Spleen (tissue), 11 donors: Measurements from ENCODE around the gene APOBR. TPM values are rescaled to one million over a fixed set of nuclear protein-coding genes. Genes with fewer than 3 reads are reported as not detected.

Experiments
- DNase-seq: peaks from one replicate; pipeline ENCODE4 v3.0.0-alpha.2; 2020
- H3K27ac ChIP-seq, 8 donors: fragments of 200-600 bp; sonication (generic) in 7 of 8; 1 replicate in 4 of 8; 2 replicates in 4 of 8; pipeline versions ENCODE4 v1.5.0 to v1.8.0; 2016 to 2021; ENCODE audit warnings: inconsistent platforms in 4 of 8, mild to moderate bottlenecking in 4 of 8, moderate library complexity in 1 of 8
- H3K27me3 ChIP-seq, 7 donors: fragments of 200-600 bp; sonication (generic) in 6 of 7; replicated peaks in 1 of 7; 1 replicate in 4 of 7; 2 replicates in 3 of 7; pipeline versions ENCODE4 v1.5.0 to v1.8.0; 2016 to 2021; ENCODE audit warnings: inconsistent platforms in 3 of 7, mild to moderate bottlenecking in 1 of 7
- H3K36me3 ChIP-seq, 6 donors: fragments of 200-600 bp; sonication (generic) in 5 of 6; 1 replicate in 4 of 6; 2 replicates in 2 of 6; pipeline versions ENCODE4 v1.5.0 to v1.8.0; 2016 to 2021; ENCODE audit warnings: inconsistent platforms in 2 of 6
- H3K4me1 ChIP-seq, 6 donors: fragments of 200-600 bp; sonication (generic) in 5 of 6; 1 replicate in 3 of 6; 2 replicates in 3 of 6; pipeline versions ENCODE4 v1.5.0 to v1.8.0; 2016 to 2021; ENCODE audit warnings: inconsistent platforms in 3 of 6
- H3K4me3 ChIP-seq, 8 donors: fragments of 200-600 bp; sonication (generic) in 7 of 8; 1 replicate in 4 of 8; 2 replicates in 4 of 8; pipeline versions ENCODE4 v1.5.0 to v1.8.0; 2016 to 2021; ENCODE audit warnings: inconsistent platforms in 4 of 8, mild to moderate bottlenecking in 4 of 8, moderate library complexity in 2 of 8
- H3K9me3 ChIP-seq, 8 donors: fragments of 200-600 bp; sonication (generic) in 7 of 8; 1 replicate in 4 of 8; 2 replicates in 4 of 8; pipeline versions ENCODE4 v1.5.0 to v1.8.0; 2016 to 2021; ENCODE audit warnings: inconsistent platforms in 4 of 8
- POLR2A ChIP-seq, 3 donors: fragments of 450-650 bp; IDR thresholded peaks; one replicate each; pipeline ENCODE4 v1.5.1; 2017; ENCODE audit warnings: antibody characterized with exemption in 3 of 3, mild to moderate bottlenecking in 1 of 3
- POLR2AphosphoS5 ChIP-seq, 3 donors: sonication (generic); formaldehyde crosslinking; IDR thresholded peaks; one replicate each; pipeline ENCODE4 v1.5.1; 2017; ENCODE audit warnings: antibody characterized with exemption in 3 of 3
- WGBS, 5 donors: extraction: QIAGEN DNeasy Blood & Tissue Kit in 3 of 5; methylation state at CpG; one replicate each; pipeline versions ENCODE4 v1.1.5 to v1.1.7; 2013 to 2018; 5-methylcytosine and 5-hydroxymethylcytosine counted together
- intact Hi-C: fragments of 100-400 bp; cut with DNase I; formaldehyde crosslinking; loops from one replicate; pipeline ENCODE4 v1.15.0; 2023; ENCODE audit warnings: low total_unique reads
- polyA plus RNA-seq, 3 donors: library from polyadenylated mRNA; stranded (reverse); fragments of 200-250 nt; gene quantifications; one replicate each; pipeline ENCODE4 v1.2.1, GENCODE V29; 2013
- total RNA-seq, 7 donors: library from RNA; depleted of rRNA in 3 of 7; stranded (reverse); fragments of >200 nt in 3 of 7; fragmentation: NEBNext Ultra II Directional in 4 of 7; extraction: Animal tissue kit (Norgen Biotek cat#: 25700) in 4 of 7; gene quantifications; one replicate each; pipeline versions ENCODE4 v1.1.0 to v1.2.1, GENCODE V29; 2016 to 2021
- TF ChIP-seq, protein P1 (sequence below), 11 experiments: fragments of 200-600 bp in 7 of 11; fragments of 450-650 bp in 4 of 11; sonication (generic) in 4 of 11; IDR thresholded peaks in 8 of 11; conservative IDR thresholded peaks in 3 of 11; 1 replicate in 7 of 11; 2 replicates in 4 of 11; pipeline versions ENCODE4 v1.4.0 to v1.8.0; 2016 to 2021; ENCODE audit warnings: antibody characterized with exemption in 11 of 11, inconsistent platforms in 4 of 11, mild to moderate bottlenecking in 1 of 11
- donor health status: healthy with polysubstance abuse.
- donor health status: DM: no; HTN: no; CAD: no; lungs with moderate emphysema.
- donor health status: DM: no; HTN: no; CAD: no.
- donor health status: Bipolar disorder and iron deficiency.
- donor health status: healthy.
- donor health status: DM: no; HTN: no; CAD: no.
- donor health status: DM: yes; HTN: yes; CAD: no.

The APOBR gene
- total and polyA plus RNA-seq, 10 donors: 3.3 to 58.4 (median 23.4) TPM

DNA sequence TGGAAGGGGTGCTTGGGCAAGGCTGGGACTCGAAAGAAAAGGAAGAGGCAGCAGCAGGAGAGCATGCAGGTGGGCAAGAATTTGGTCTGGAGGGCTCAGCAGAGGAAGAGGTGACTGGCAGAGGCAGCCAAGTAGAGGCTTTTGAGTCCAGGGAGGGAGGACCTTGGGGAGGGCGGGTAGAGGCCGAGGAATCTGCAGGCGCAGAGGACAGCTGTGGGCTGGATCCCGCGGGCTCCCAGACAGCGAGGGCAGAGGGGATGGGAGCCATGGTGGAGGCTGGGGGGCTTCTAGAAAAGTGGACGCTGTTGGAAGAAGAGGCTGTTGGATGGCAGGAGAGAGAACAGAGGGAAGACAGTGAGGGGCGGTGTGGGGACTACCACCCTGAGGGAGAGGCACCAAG is 2.9 kb downstream of the APOBR start:
- peak overlapping the region in 1 of 8 donors; percentile 93 for H3K27ac ChIP-seq
- intact Hi-C loops: loop anchor here (10.0 kb wide), 1 partner anchor 57 kb away; the partner anchor contains the start of gene SGF29
- no peak for DNase-seq
- 86 to 94% (median 91%) methylated on average over 9 of the region's 9 CpGs for WGBS, 5 donors
- TF ChIP-seq, protein P1, sequence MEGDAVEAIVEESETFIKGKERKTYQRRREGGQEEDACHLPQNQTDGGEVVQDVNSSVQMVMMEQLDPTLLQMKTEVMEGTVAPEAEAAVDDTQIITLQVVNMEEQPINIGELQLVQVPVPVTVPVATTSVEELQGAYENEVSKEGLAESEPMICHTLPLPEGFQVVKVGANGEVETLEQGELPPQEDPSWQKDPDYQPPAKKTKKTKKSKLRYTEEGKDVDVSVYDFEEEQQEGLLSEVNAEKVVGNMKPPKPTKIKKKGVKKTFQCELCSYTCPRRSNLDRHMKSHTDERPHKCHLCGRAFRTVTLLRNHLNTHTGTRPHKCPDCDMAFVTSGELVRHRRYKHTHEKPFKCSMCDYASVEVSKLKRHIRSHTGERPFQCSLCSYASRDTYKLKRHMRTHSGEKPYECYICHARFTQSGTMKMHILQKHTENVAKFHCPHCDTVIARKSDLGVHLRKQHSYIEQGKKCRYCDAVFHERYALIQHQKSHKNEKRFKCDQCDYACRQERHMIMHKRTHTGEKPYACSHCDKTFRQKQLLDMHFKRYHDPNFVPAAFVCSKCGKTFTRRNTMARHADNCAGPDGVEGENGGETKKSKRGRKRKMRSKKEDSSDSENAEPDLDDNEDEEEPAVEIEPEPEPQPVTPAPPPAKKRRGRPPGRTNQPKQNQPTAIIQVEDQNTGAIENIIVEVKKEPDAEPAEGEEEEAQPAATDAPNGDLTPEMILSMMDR (IDR thresholded peaks at IDR 0.05 in 8 of 11, conservative IDR thresholded peaks at IDR 0.05 in 3 of 11): no peak
- TF ChIP-seq POLR2AphosphoS5 (IDR thresholded peaks at IDR 0.05) (no peak), POLR2A (IDR thresholded peaks at IDR 0.05) (no peak)
- H3K9me3 ChIP-seq: no peaks in the 10 kb centered on the region
- peaks cover 12 to 81% (median 42%) of the 10 kb centered on the region in 6 donors for H3K4me1 ChIP-seq
- no peaks in the 10 kb centered on the region for H3K27me3 ChIP-seq
- H3K4me3 ChIP-seq: no peak overlapping the region
- H3K36me3 ChIP-seq: peaks cover 0 to 55% (median 8%) of the 10 kb centered on the region in 6 donors

DNA sequence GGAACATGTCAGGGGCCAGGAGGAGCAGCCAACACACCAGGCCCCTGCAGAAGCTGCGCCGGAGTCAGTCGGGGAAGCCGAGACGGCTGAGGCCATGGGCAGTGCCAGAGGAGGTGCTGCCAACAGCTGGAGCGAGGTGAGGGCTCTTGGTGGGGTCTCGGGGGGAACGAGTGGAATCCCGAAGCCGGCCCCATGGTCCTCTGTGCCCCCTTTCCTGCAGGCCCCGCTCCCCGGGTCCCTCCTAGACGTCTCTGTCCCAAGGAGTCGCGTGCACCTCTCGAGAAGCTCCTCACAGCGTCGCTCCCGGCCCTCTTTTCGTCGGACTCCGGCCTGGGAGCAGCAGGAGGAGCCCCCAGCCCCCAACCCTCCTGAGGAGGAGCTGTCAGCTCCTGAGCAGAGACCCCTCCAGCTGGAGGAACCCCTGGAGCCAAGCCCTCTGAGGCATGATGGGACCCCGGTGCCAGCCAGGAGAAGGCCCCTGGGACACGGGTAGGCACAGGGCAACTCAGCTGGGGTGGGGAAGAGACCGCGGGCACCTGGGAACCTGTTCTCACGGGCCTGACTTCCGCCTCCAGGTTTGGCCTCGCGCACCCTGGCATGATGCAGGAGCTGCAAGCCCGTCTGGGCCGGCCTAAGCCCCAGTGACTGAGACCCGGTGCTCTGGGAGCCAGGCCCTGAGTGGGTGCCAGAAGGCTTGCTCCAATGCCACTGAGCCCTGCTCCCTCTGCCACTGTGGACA is 3.6 kb downstream of the APOBR start:
- H3K27me3 ChIP-seq: no peaks in the 10 kb centered on the region
- H3K36me3 ChIP-seq: peaks cover 0 to 55% (median 8%) of the 10 kb centered on the region in 6 donors
- peaks cover 6 to 75% (median 36%) of the 10 kb centered on the region in 6 donors for H3K4me1 ChIP-seq
- intact Hi-C loops: loop anchor here (10.0 kb wide), 1 partner anchor 57 kb away; the partner anchor contains the start of gene SGF29
- no peak overlapping the region for H3K4me3 ChIP-seq
- peak in 1 of 3 donors; percentile 25 for TF ChIP-seq POLR2AphosphoS5 (IDR thresholded peaks at IDR 0.05)
- no peak for TF ChIP-seq POLR2A (IDR thresholded peaks at IDR 0.05)
- WGBS, 5 donors: 80 to 93% (median 91%) methylated on average over 19 to 33 of the region's 33 CpGs
- no peak overlapping the region for H3K27ac ChIP-seq
- H3K9me3 ChIP-seq: no peaks in the 10 kb centered on the region
- DNase-seq: peak; percentile 78

- no peak for DNase-seq
- intact Hi-C loops: loop anchor here (10.0 kb wide), 1 partner anchor 56 kb away; the partner anchor contains the start of gene SGF29
- H3K4me3 ChIP-seq: no peak overlapping the region
Observed at GRCh38 chr16:28498666-28499381, 4.4 kb downstream of the APOBR start.

DNA sequence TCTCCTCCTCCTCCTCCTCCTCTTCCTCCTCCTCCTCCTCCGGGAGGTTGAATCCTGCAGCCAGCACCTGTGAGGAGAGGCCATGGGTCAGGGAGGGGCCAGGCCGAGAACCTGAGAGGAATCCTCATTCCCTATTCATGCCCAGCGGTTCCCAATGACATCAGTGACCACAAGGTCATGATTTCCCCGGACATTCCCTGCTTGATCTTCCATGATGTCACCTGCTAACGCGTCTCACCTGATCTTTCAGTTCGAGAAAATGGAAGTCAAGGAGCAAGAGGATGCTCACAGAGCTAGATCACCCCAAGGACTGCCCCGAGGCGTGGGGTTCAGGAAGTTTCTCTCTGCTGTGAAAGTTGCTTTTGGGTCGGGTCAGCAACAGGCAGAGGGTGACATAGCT is 5.4 kb downstream of the APOBR start:
- H3K4me3 ChIP-seq: no peak overlapping the region
- no peaks in the 10 kb centered on the region for H3K9me3 ChIP-seq
- peak overlapping the region in 1 of 8 donors; percentile 2 for H3K27ac ChIP-seq
- H3K27me3 ChIP-seq: no peaks in the 10 kb centered on the region
- H3K36me3 ChIP-seq: peaks cover 0 to 55% (median 8%) of the 10 kb centered on the region in 6 donors
- peaks cover 0 to 57% (median 21%) of the 10 kb centered on the region in 6 donors for H3K4me1 ChIP-seq
- no peak for DNase-seq
- TF ChIP-seq POLR2AphosphoS5 (IDR thresholded peaks at IDR 0.05) (no peak), POLR2A (IDR thresholded peaks at IDR 0.05) (no peak)
- TF ChIP-seq, protein P1 (IDR thresholded peaks at IDR 0.05 in 8 of 11, conservative IDR thresholded peaks at IDR 0.05 in 3 of 11): no peak
- intact Hi-C loops: loop anchor here (10.0 kb wide), 1 partner anchor 55 kb away; the partner anchor contains the start of gene SGF29
- WGBS, 5 donors: 59 to 88% (median 81%) methylated on average over 9 to 10 of the region's 10 CpGs

More at GRCh38 chr16:28498666-28499381, 4.4 kb downstream of the APOBR start:
- H3K36me3 ChIP-seq: peaks cover 0 to 55% (median 8%) of the 10 kb centered on the region in 6 donors
- H3K4me1 ChIP-seq: peaks cover 0 to 67% (median 28%) of the 10 kb centered on the region in 6 donors
- 89 to 93% (median 92%) methylated on average over 11 to 15 of the region's 15 CpGs for WGBS, 5 donors
- H3K27me3 ChIP-seq: no peaks in the 10 kb centered on the region
- TF ChIP-seq, protein P1 (IDR thresholded peaks at IDR 0.05 in 8 of 11, conservative IDR thresholded peaks at IDR 0.05 in 3 of 11): no peak
- TF ChIP-seq POLR2A (IDR thresholded peaks at IDR 0.05) (no peak), POLR2AphosphoS5 (IDR thresholded peaks at IDR 0.05) (no peak)
- no peaks in the 10 kb centered on the region for H3K9me3 ChIP-seq
- H3K27ac ChIP-seq: no peak overlapping the region
